GM12865 (cell line): Measurements from ENCODE around the gene CYP2J2.

ENCODE experiments used
- DNase-seq: peaks from one replicate; pipeline ENCODE4 v3.0.0; 2010; ENCODE audit warnings: low read depth
- H3K4me3 ChIP-seq: 2 replicates; pipeline ENCODE4 v1.5.1; 2011; ENCODE audit warnings: mild to moderate bottlenecking, low read depth, low read length, control low read depth
- TF ChIP-seq, protein P1 (sequence below): IDR thresholded peaks from 2 replicates; pipeline ENCODE4 v1.5.1; 2011; ENCODE audit warnings: low read length, control low read depth, low read depth, inconsistent platforms; ENCODE audit not compliant: insufficient read depth; ENCODE audit errors: missing control alignments

Gene CYP2J2

DNA sequence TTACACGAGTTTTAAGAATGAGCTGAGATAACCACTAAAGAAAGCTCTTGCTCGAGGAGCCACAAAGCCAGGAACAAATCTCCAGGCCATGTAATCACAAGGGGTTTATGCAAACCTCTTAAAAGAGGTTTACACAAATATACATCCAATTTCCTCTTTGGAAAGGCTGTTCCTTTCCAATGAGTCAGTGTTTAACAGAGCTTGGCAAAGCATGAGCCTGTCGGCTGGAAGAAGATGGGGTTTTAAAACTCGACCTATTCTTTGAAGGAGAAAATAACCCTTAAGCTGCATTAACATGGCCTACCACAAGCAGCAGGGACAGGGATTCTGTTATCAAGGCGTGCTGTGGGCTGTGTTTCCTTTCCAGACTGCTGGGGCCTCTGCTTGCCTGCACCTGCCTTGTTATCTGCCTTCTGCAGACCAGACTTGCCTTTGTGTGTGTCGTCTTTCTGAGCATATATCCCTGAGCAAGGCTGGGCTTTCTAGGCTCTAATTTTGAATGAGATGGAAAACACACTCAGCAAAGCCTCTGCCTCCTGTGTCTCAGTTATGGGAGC is 40.6 kb upstream of the CYP2J2 start:
- TF ChIP-seq, protein P1, sequence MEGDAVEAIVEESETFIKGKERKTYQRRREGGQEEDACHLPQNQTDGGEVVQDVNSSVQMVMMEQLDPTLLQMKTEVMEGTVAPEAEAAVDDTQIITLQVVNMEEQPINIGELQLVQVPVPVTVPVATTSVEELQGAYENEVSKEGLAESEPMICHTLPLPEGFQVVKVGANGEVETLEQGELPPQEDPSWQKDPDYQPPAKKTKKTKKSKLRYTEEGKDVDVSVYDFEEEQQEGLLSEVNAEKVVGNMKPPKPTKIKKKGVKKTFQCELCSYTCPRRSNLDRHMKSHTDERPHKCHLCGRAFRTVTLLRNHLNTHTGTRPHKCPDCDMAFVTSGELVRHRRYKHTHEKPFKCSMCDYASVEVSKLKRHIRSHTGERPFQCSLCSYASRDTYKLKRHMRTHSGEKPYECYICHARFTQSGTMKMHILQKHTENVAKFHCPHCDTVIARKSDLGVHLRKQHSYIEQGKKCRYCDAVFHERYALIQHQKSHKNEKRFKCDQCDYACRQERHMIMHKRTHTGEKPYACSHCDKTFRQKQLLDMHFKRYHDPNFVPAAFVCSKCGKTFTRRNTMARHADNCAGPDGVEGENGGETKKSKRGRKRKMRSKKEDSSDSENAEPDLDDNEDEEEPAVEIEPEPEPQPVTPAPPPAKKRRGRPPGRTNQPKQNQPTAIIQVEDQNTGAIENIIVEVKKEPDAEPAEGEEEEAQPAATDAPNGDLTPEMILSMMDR = no peak
- no peak for DNase-seq
- no peak overlapping the region for H3K4me3 ChIP-seq

DNA sequence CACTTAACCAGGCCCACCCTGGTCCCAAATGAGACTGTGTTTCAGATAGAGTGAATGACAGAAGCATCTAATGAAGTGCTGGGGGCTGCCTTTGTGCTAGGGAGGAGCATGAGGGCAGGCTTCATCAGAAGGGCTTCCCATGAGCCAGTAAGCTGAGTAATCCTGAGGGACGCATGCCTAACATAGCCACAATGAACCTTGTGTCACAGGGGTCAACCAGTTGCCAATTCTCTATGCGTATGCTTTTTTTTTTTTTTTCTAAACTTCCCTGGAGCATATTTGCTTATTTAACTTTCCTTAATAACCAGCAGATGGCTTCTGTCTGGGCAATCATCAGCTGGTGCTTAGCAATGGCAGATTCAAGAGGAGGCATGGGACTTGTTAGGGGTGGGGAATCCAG is 25.5 kb upstream of the CYP2J2 start:
- TF ChIP-seq, protein P1 = no peak
- no peak for DNase-seq
- H3K4me3 ChIP-seq = no peak overlapping the region

- TF ChIP-seq, protein P1 = no peak
- H3K4me3 ChIP-seq = no peak overlapping the region
- DNase-seq = no peak
Measured at GRCh38 chr1:59949648-59950047, 23.1 kb upstream of the CYP2J2 start.

- TF ChIP-seq, protein P1 = no peak
- no peak for DNase-seq
- no peak overlapping the region for H3K4me3 ChIP-seq
Measured at GRCh38 chr1:59948990-59949389, 22.4 kb upstream of the CYP2J2 start.

- no peak overlapping the region for H3K4me3 ChIP-seq
- TF ChIP-seq, protein P1 = peak; percentile 91
- DNase-seq = peak; percentile 70
Measured at GRCh38 chr1:59947047-59947938, 20.7 kb upstream of the CYP2J2 start.

DNA sequence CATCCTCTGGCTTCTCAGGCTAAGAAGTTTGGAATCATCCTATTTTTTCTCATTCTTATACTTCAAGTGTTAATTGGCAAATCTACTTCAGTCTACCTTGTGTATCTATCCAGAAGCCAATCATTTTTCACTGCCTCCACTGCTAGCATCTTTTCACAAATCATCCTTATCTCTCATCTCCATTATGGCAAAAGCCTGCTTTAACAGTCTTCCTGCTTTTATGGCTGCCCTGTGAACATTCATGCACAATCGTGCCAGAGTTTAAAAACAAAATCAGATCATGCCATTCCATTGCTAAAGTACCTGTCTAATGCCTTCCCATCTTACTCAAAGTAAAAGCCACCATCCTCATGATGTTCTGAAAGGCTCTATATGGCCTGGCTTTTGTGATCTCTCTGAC is 19.2 kb upstream of the CYP2J2 start:
- TF ChIP-seq, protein P1 = no peak
- no peak overlapping the region for H3K4me3 ChIP-seq
- no peak for DNase-seq
